Fibroblast of the aortic adventitia (primary cell): ENCODE data around the gene RGS6. TPM values are rescaled to one million over a fixed set of nuclear protein-coding genes. Genes with fewer than 3 reads are reported as not detected.
A peak's percentile ranks its signal among the peaks of the same experiment; 100 is the strongest.

Experiments used
- DNase-seq: peaks from one replicate; pipeline ENCODE4 v3.0.0-alpha.2; 2010; ENCODE audit warnings: low read depth
- H3K4me3 ChIP-seq: 2 replicates; pipeline ENCODE4 v1.5.1; 2011; ENCODE audit warnings: low read depth, mild to moderate bottlenecking, control low read depth, low read length, moderate library complexity
- CTCF ChIP-seq: IDR thresholded peaks from 2 replicates; pipeline ENCODE4 v1.5.1; 2011; ENCODE audit warnings: mild to moderate bottlenecking, low read length, control low read depth, inconsistent platforms; ENCODE audit not compliant: insufficient read depth
- total RNA-seq: library from RNA; depleted of rRNA; stranded (reverse); fragments of >200 nt; gene quantifications from 2 replicates; pipeline ENCODE4 v1.2.3, GENCODE V29; 2012; ENCODE audit warnings: low replicate concordance

The RGS6 gene
- total RNA-seq, 1 donor = not detected

- DNase-seq = no peak
Measured at GRCh38 chr14:72549026-72549425, 616.8 kb downstream of the RGS6 start.

GRCh38 chr14:72549854-72550253 lies 617.6 kb downstream of the RGS6 start:
- no peak for DNase-seq
- H3K4me3 ChIP-seq = no peak overlapping the region
- no peak for TF ChIP-seq CTCF

More at GRCh38 chr14:72549026-72549425, 616.8 kb downstream of the RGS6 start:
- no peak overlapping the region for H3K4me3 ChIP-seq
- no peak for TF ChIP-seq CTCF

GRCh38 chr14:72550513-72550912 lies 618.3 kb downstream of the RGS6 start:
- H3K4me3 ChIP-seq = no peak overlapping the region
- TF ChIP-seq CTCF = no peak
- no peak for DNase-seq

- H3K4me3 ChIP-seq = no peak overlapping the region
- TF ChIP-seq CTCF = no peak
- no peak for DNase-seq
Measured at GRCh38 chr14:72552236-72552635, 620.0 kb downstream of the RGS6 start.

- DNase-seq = peak; percentile 53
- no peak overlapping the region for H3K4me3 ChIP-seq
- no peak for TF ChIP-seq CTCF
Measured at GRCh38 chr14:72553161-72553560, 620.9 kb downstream of the RGS6 start.

- no peak for TF ChIP-seq CTCF
- peak; percentile 59 for DNase-seq
- H3K4me3 ChIP-seq = no peak overlapping the region
Measured at GRCh38 chr14:72553656-72554055, 621.4 kb downstream of the RGS6 start.

- no peak for DNase-seq
- no peak for TF ChIP-seq CTCF
- no peak overlapping the region for H3K4me3 ChIP-seq
Measured at GRCh38 chr14:72554401-72554800, 622.2 kb downstream of the RGS6 start.
